Eye (tissue), 1 donor: ENCODE measurements around the gene VRK3.

Source experiments
- DNase-seq: peaks from one replicate; pipeline ENCODE4 v3.0.0-alpha.2; 2015

Gene VRK3

DNA sequence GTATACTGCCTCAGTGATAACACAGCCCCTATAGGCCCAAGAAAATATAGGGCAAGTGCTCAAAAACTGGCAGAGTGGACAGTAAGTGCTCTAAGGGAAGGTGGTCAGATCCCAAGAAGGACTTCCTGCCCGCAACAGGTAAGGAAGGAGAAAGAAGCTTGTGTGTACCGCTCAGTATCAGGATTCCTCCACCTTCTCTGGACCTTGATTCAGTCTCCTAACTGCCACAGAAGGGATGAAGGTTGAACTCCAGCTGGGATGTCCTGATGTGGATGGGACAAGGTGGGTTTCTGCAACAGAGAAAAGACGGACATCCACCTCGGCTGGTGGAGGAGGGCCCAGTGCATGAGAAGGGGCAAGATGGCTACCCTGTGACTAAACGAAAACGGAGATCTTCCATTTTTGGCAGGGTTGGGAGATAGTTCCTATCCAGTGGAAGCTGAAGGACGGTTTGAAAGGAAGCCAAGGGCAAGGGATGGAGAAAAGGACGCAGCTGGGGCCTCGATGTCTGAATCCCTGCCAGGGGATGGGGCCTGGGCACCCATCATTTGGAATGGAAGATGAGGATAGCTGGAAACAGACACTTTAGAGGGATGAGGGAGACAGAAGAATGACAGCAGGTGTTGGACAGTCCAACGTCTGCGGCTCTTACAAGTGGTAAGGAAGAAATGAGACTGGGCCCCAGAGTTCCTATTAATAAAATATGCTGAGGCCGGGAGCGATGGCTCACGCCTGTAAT, 97.5 kb downstream of the VRK3 start:
- no peak for DNase-seq

DNA sequence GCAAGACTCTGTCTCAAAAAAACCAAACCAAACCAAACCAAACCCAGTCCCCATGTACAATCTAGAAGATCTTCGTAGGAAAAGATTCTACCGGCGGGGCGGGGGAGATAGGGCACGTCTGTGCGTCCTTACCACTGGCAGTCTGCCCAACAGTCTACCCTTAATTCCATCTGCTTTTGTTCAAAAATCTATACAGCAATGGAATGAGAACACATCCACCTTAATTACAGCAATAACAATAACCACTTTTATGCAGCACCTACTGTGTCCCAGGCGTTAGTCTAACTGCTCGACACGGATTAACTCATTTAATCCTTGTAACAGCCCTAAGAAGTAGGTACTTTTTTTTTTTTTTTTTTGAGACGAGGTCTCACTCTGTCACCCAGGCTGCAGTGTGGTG, 98.7 kb downstream of the VRK3 start:
- no peak for DNase-seq
